HG03520 (cell line): ENCODE measurements around the gene ASPRV1.

Experiments
- ATAC-seq: cut with Tn5 transposase; IDR thresholded peaks from one replicate; pipeline ENCODE4 v1.9.1; 2021; ENCODE audit warnings: mild to moderate bottlenecking, moderate library complexity; ENCODE audit not compliant: unreplicated experiment

Gene ASPRV1

GRCh38 chr2:69943843-69944525, 17.4 kb downstream of the ASPRV1 start:
- no peak for ATAC-seq

- ATAC-seq = no peak
These were observed 18.2 kb downstream of the ASPRV1 start for GRCh38 chr2:69943000-69943842.

GRCh38 chr2:69940691-69941090, 20.7 kb downstream of the ASPRV1 start:
- ATAC-seq = no peak

- no peak for ATAC-seq
These were observed 21.7 kb downstream of the ASPRV1 start for GRCh38 chr2:69939722-69940121.

- ATAC-seq = no peak
These were observed 23.5 kb downstream of the ASPRV1 start for GRCh38 chr2:69937968-69938367.

GRCh38 chr2:69936906-69937305, 24.5 kb downstream of the ASPRV1 start:
- ATAC-seq = no peak

- ATAC-seq = no peak
These were observed 26.4 kb downstream of the ASPRV1 start for GRCh38 chr2:69935011-69935410.

- ATAC-seq = no peak
These were observed 26.9 kb downstream of the ASPRV1 start for GRCh38 chr2:69934614-69934908.

- ATAC-seq = no peak
These were observed 27.4 kb downstream of the ASPRV1 start for GRCh38 chr2:69933839-69934613.

- ATAC-seq = no peak
These were observed 28.1 kb downstream of the ASPRV1 start for GRCh38 chr2:69933254-69933828.

GRCh38 chr2:69932596-69932922, 28.9 kb downstream of the ASPRV1 start:
- no peak for ATAC-seq

GRCh38 chr2:69931832-69932595, 29.4 kb downstream of the ASPRV1 start:
- ATAC-seq = no peak

- ATAC-seq = no peak
These were observed 34.4 kb downstream of the ASPRV1 start for GRCh38 chr2:69926849-69927515.

- no peak for ATAC-seq
These were observed 38.3 kb downstream of the ASPRV1 start for GRCh38 chr2:69923116-69923515.

GRCh38 chr2:69918401-69918800, 43.0 kb downstream of the ASPRV1 start:
- ATAC-seq = no peak

GRCh38 chr2:69917852-69918251, 43.6 kb downstream of the ASPRV1 start:
- no peak for ATAC-seq

GRCh38 chr2:69916106-69916505, 45.3 kb downstream of the ASPRV1 start:
- no peak for ATAC-seq

- ATAC-seq = no peak
These were observed 46.2 kb downstream of the ASPRV1 start, which contains the start of gene MXD1 for GRCh38 chr2:69914950-69915945. Gene MXD1 (plus strand): TSS chr2:69915109. CDS start chr2:69915331, 222 bp downstream.
